HG02981 (cell line): Measurements from ENCODE around the gene LDHA.

Experiments
- ATAC-seq: cut with Tn5 transposase; IDR thresholded peaks from one replicate; pipeline ENCODE4 v1.9.1; 2021; ENCODE audit warnings: mild to moderate bottlenecking, moderate library complexity; ENCODE audit not compliant: unreplicated experiment

The LDHA gene

DNA sequence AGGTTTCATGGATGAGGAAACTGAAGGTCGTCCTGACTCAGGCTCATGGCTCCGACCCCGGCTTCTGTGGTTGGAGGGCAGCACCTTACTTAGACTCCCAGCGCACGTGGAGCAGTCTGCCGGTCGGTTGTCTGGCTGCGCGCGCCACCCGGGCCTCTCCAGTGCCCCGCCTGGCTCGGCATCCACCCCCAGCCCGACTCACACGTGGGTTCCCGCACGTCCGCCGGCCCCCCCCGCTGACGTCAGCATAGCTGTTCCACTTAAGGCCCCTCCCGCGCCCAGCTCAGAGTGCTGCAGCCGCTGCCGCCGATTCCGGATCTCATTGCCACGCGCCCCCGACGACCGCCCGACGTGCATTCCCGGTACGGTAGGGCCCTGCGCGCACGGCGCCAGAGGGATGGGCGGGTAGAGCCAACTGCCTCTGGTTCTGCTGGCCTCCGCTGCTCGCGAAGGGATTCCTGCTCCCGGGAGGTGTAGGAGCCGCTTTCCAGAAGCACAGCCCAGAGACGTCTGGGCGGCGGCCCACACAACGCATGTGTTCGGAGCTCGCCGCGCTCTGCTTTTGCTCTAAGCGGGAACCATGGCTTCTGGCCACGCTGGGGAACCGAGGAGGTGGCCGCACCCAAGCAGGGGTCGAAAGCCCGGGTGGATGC, at the start of gene LDHA:
LDHA (plus strand) TSS at position 289 of the 653 bp plus-strand sequence. CDS start 2,280 bp downstream, outside the sequence.
- peak; percentile 70 for ATAC-seq

DNA sequence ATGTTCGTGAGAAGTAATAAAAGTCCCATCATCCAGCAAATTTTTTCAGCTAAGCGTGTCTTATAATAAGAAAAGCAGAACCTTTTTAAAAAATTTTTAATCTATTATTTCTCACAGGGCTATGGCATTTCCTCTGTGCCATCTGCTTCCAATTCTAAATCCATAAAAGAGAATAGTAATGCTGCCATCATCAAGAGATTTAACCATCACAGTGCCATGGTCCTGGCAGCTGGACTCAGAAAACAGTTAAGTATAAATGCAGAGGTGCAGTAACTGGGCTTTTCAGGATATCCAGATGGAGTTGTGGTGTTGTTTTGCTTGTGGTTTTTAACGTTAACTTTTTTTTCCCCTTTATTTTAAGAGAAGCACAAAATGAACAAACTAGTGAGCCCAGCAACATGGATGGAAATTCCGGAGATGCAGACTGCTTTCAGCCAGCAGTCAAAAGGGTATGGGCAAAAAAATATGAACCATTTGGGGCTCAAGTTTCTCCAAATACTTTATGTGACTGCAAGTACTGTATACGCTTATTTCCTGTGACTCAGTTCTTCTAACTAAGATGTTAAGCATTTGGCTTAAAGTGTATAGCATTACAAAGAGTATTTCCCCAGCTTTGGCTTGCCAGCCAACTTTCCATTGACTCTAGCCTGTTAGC, 46.8 kb upstream of the LDHA start:
- ATAC-seq = no peak

GRCh38 chr11:18352581-18352980, 41.8 kb upstream of the LDHA start:
- ATAC-seq = no peak

DNA sequence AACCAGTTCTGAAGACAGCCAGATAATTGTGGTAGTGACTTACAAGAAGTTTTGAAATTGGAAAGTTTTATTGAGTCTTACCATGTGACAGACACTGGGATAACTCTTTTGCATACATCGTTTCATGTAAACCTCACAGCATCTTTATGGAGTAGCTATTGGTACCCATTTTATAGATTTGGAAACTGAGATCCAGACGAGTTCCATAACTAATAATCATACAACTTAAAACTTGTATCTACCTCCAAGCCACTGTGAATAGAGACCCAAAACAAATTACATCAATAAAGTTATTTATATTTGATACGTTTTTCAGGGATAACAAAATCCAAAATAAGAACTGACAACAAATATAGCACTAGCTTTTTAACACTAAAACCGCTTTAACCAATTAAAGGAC, 35.7 kb upstream of the LDHA start:
- ATAC-seq = no peak

DNA sequence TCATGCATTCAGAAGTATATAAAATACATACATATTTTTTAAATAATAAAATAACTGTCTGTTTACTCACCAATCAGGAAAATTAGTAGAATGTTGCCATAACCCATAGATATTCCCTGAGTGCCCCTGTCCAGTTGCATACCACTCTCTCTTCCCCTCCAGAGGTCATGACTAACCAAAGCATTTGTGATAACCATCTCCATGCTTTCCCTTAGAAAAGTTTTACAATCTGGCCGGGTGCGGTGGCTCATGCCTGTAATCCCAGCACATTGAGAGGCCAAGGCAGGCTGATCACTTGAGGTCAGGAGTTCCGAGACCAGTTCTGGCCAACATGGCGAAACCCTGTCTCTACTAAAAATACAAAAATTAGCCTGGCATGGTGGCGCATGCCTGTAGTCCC, 33.2 kb upstream of the LDHA start:
- no peak for ATAC-seq

DNA sequence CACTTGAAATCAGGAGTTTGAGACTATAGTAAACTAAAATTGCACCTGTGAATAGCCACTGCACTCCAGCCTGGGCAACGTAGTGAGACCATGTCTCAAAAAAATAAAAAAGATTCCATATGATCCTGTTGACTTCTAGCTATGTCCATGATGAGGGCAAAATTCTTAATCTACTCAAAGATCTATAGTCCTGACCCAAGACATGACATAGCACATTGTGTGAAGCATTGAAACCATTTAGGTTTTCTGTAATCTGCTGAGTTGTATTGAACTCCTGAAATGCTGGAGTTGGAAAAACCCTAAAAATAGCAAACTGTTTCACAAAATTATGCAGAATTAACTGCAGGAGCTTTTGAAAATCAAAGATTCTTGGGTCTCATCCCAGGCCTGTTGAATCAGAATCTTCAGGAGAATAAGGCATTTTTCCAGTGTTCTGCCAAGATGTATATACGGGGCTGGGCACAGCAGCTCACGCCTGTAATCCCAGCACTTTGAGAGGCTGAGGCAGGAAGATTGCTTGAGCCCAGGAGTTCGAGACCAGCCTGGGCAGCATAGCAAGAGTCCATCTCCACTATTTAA, 29.8 kb upstream of the LDHA start:
- no peak for ATAC-seq

GRCh38 chr11:18365741-18366140, 28.6 kb upstream of the LDHA start:
- no peak for ATAC-seq

GRCh38 chr11:18366286-18366685, 28.1 kb upstream of the LDHA start:
- no peak for ATAC-seq

DNA sequence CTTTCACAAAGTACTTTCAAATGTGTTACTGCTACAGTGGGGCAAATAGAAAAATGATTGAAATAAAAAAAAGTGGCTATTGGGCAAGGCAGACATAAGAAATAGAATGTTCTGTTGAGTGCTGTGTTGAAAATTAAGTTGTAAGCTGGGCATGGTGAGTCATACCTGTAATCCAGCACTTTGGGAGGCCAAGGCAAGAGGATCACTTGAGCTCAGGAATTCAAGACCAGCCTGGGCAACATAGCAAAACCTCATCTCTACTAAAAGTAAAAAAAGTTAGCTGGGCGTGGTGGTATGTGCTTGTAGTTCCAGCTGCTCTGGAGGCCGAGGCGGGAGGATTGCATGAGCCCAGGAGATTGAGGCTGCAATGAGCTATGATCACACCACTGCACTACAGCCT, 26.9 kb upstream of the LDHA start:
- no peak for ATAC-seq

DNA sequence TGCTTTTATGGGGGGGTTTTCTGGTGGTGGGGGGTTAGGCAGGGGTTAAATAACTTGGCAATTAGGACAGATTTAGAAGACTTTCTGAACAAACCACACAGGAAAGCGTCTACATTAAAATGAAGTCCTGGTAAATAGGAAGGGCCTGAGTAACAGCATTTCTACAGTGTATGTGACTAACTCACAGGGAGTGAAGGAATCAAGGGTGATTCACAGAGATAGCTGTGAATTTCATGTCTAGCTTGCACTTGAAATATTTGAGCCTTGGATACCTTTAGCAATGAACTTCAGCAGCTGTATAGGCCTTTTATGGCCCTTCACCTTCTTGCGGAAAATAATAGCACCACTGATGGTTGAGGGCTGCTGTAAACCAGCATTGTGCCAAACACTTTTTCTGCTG, 26.1 kb upstream of the LDHA start:
- no peak for ATAC-seq

DNA sequence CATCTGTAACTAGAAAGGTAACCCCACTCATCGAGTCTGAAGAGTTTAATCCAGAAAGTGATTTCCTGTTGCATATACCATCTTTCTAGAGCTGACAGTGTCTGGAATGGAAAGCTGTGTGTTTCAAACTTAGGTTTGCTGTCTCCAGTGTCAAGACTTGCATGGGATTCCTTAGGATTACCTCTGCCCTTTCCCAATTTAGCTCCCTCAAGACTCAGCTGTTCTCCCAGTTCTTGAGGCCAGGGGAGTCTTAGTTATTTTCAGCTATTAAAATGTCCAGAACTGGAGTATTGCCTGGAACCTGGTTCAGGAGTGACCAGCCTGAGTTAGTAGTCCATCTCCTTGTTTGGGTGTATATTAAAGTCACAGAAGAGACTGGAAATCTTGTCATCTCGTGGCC, 25.0 kb upstream of the LDHA start:
- ATAC-seq = no peak

GRCh38 chr11:18371279-18371678, 23.1 kb upstream of the LDHA start:
- ATAC-seq = no peak

DNA sequence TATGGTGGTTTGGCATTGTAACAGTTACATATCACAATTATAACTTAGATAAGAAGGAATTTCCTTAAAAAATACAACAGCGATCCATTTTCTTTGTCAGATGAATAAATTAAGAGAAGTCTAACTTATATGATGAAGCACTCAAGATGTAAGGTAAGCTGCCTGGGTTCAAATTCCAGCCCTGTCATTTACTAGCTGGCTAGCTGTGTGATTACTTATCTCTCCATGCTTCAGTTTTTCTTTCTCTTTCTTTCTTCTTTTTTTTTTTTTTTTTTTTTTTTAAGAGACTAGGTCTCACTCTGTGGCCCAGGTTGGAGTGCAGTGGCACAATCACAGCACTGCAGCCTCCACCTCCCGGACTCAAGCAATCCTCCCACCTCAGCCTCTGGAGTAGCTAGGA, 22.2 kb upstream of the LDHA start:
- no peak for ATAC-seq

DNA sequence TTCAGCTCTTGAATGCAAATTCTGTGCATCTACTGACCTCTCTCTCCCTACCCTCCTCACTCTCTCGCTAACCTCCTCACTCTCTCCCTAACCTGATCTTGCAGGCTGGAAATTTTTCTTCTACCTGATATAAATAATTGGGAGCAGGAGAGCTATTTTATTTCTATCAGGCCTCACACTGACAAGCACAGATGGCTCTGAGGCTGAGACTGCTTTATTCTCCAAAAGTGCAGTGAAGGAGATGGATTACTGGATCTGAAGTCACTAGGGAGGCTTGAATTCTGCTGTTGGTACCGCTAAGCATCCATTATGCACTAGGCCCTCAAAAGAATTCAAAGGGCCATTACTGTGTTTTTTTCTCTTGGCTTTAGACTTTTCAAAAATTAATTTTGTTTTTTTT, 19.4 kb upstream of the LDHA start:
- no peak for ATAC-seq

DNA sequence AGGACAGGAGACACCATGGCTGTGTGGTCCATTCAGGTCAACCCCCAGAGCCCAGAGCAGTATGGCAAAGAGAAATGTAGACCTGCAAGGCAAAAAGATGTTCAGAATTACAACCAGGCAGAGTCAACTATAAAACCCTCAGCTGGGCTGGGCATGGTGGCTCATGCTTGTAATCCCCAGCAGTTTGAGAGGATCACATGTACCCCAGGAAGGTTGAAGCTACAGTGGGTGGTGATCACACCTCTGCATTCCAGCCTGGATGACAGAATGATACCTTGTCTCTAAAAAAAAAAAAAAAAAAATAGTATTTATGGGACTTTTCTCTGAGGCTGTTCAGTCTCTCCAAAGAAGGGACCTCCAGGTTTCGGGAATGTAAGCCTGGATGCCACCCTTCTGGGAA, 18.4 kb upstream of the LDHA start:
- ATAC-seq = no peak

DNA sequence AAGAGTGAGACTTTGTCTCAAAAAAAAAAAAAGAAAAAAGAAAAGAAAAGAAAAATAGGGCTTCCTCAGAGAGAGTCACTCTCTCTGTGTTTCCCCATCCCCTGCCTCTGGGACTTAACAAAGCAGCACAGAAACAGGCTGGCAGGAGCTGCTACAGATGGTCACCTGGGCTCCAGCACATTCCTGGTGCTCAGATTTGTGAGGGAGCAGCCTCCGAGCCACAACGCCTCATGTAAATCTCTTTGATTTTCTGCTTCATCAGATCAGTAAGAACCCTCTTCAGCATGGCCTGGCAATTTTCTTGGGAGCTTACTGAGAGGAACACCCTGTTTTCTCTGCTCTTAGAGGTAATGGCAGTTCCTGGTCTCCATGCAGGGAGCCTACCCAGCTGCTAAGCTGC, 15.2 kb upstream of the LDHA start:
- no peak for ATAC-seq

DNA sequence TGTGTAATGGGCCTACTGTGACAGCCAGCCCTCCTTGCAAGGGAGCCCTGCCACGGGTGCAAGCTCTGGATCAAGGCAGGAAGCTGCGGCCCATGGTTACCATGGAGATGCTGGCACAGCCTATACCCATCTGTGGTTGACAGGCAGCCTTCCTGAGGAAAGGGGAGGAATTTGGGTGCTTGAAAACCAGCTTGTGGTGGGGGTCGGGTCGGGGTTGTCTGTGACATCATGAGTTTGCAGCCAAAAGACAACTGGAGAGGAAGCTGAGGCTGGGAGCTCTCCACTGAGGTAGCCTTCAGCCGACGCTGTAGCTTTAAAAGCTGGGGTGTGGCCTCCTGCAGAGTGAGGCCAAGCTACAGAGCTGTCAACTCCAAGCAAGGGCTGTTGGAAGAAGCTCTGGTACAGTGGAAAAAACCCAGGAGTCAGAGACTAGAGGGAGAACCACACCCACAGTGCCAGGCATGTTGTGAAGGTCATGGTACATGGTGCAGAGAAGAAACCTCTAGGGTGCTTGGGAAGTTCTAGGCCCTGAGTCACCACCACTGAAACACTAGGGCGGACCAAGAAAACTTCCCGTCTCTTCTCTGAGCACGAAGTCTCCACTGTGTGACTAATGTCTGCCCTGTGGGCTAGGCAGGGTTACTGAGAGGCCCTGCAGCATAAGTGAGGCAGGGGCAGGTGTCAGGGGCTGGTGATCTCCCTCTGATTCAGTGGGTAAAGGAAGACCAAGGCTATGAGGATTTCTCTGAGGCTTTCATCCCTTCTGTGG, 10.8 kb upstream of the LDHA start:
- peak; percentile 89 for ATAC-seq

- peak; percentile 51 for ATAC-seq
These were observed 10.2 kb upstream of the LDHA start for GRCh38 chr11:18384157-18384641.

GRCh38 chr11:18390088-18390487, 4.3 kb upstream of the LDHA start:
- ATAC-seq = no peak

DNA sequence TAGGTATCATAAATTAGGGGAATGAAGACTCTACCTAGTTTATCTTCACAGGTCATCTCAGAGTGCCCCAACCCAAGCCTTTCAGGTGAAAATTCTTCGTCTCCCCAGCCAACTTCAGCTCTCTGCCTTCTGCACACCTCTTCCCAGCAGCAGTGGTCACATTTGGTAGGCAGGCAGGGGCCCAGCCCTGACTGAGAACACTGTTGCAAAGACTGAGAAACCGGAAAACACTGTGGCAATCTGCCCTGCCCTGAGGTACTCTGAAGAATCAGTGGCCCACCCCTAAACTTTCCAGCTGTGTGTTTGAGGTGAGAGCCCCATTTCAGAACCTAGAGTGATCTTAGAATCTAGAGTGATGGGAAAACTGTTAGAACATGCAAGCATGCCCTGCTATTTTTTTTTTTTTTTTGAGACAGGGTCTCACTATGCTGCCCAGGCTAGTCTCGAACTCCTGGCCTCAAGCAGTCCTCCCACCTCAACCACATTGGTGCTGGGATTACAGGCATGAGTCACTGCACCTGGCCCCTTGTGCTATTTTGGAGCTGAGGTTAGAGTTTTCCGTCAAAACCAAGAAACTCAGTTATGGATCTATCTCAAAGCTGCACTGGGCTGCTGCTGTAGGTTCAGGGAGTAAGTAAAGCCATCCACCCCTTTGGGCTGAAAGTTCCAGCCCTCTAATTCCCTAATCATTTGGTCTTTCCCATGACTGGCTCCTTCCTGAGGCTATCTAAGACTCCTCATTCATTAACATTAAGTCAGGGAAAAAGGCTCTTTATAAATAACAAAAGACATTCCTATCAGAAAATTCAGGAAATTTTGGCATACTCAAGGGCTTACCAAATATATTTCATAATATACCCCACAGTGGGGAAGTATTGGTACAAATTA, 1.7 kb upstream of the LDHA start:
- ATAC-seq = no peak
